HG03135 (cell line): Measurements from ENCODE around the gene CD74.
A peak's percentile ranks its signal among the peaks of the same experiment; 100 is the strongest.

Source experiments
- ATAC-seq: cut with Tn5 transposase; IDR thresholded peaks from one replicate; pipeline ENCODE4 v1.9.1; 2021; ENCODE audit warnings: mild to moderate bottlenecking, moderate library complexity; ENCODE audit not compliant: unreplicated experiment

Gene CD74

DNA sequence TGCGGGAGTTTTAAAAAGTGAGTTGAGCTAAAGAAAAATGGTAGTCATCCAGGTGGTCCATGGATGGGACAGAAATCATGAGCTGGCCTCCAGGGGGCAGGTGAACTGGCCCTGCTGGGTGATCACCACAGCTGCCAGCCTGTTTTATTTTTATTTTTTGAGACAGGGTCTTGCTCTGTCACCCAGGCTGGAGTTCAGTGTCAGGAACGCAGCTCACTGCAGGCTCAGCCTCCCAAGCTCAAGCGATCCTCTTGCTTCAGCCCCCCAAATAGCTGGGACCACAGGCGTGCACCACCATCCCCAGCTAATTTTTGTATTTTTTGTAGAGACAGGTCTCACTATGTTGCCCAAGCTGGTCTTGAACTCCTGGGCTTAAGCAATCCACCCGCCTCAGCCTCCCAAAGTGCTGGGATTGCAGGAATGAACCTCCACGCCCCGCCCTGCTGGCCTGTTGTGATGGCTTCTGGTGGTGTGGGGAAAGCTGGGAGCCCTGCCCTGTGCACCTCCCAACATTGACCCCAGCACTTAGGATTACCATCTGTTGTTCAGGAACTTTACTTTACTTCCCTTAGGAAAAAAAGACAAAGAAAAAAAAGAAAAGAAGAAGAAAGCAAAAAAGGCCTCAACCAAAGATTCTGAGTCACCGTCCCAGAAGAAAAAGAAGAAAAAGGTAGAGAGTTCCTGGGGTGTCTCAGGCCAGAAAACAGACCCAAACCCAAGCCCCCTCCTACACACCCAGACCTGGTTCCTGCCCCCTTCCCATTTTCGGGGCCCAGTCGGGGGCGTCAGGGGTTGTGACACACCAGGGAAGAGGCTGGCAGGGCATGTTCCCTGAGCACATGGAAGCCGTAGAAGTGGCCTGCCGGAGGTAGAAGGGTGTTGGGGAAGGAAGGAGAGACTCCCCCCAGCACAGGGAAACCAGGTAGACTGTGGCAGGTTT, 14.7 kb downstream of the CD74 start:
- ATAC-seq = no peak

DNA sequence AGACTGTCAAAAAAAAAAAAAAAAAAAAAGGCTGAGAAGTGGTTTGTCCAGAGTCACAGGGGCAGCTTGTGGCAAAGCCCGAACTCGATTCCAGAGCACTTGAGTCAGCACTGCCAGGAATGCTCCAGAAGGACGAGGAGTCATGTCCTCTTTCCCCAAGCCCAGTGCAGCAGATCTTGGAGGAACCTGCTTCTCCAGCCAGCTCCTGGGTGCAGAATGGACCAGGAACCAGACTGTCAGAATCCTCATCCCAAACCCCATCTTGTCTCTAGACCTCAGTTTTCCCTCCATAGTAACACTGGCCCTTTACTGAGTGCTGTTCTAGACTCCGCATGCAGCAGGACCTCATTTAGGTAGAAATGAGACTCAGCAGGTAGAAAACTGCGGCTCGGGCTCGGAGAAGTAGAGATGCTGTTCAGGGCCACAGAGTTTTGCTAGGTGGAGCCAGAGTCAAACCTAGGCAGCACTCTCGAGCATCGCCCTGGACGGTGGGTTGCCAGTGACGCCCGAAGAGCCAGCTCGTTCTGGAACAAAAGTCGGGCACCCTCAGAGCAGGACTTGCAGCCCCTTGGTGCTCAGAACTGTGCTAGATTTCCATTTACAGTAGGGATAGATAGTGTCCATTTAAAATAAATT, 15.4 kb downstream of the CD74 start:
- ATAC-seq = no peak

DNA sequence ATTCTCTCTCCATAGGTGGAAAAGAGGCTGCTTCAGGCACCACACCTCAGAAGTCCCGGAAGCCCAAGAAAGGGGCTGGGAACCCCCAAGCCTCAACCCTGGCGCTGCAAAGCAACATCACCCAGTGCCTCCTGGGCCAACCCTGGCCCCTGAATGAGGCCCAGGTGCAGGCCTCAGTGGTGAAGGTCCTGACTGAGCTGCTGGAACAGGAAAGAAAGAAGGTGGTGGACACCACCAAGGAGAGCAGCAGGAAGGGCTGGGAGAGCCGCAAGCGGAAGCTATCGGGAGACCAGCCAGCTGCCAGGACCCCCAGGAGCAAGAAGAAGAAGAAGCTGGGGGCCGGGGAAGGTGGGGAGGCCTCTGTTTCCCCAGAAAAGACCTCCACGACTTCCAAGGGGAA, 16.4 kb downstream of the CD74 start:
- ATAC-seq = no peak

DNA sequence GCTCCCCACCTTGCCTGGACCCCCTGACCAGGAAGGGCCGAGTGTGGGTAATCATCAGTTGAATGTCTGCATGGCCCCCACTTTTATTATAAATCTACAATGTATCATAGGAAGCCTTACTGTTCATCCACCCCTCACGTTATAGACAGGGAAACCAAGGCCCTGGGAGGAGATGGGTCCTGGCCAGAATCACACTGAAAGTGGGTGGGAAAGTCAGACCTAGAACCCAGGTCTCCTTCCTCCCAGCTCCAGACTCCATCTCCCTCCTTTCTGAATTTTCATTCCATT, 17.1 kb downstream of the CD74 start:
- no peak for ATAC-seq

DNA sequence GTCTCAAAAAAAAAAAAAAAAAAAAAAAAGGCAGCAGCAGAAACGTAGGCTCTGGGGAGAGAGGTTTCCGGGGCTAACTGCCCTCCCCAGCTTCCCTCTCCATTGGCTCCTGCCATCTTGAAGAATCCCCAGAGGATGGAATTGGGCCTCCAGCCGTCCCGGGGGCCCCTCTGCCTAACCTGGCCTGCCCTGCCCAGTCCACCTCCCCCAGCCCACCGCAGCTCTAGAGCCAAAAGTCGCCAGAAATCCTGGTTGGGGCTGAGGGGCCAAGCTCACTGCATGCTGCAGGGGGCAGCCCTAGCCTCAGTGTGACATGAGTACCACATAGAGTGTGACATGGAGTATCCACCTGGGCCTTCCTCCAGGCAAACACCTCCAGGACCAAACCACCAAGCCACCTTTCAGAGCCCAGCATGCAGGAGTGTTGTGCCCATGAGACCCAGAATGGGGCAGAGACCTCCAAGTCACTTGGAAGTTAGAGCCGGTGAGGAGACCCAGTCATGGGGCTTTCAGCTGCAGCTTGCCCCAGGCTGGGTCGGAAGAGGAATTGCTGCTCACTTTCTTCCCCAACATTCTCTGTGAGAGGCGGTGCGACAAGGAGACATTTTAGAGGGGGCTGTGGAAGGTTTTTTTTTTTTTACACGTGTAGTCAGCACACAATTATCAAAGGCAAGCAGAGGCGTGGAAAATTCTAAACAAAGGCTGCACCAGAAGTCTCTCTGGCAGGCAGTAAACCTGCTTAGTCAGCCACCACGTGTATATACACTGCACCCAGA, 17.6 kb downstream of the CD74 start:
- ATAC-seq = no peak

DNA sequence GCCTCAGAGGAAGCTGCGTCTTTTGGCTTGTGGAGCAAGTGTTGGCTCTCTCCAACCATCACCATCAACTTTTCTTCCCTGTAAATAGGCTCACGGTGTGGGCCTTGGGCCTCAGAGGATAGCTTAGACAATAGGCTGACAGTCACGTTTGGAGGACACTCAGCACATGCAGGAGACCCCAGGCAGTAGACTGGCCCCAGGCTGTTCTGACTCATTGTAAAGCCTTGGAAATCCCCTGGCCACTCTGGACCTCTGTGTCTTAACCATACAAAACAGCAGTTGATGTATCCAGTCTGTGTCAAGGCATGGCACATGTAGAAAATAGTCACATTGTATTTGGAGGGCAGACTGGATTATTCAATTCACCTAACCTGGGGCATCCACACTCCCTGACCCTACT, 18.6 kb downstream of the CD74 start:
- peak; percentile 41 for ATAC-seq

DNA sequence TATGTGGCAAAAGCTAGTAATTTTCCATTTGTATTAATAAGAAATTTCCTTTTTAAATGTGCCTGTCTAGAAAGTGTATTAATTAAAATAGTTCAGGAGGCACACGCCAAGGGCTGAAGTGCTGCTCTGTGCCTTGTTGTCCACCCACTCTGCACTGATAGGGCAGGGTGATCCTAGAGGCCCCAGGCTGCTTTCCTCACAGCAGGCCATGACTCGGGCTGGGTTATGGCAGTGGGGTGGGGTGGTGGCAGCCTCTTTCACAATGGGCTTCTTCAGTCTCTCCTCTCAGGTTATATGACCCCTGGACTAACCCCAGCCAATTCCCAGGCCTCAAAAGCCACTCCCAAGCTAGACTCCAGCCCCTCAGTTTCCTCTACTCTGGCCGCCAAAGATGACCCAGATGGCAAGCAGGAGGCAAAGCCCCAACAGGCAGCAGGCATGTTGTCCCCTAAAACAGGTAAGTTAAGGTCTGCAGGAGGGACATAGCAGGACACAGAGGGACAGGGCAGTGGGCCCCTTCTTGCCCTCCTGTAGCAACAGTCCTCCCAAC, 19.5 kb downstream of the CD74 start:
- no peak for ATAC-seq

DNA sequence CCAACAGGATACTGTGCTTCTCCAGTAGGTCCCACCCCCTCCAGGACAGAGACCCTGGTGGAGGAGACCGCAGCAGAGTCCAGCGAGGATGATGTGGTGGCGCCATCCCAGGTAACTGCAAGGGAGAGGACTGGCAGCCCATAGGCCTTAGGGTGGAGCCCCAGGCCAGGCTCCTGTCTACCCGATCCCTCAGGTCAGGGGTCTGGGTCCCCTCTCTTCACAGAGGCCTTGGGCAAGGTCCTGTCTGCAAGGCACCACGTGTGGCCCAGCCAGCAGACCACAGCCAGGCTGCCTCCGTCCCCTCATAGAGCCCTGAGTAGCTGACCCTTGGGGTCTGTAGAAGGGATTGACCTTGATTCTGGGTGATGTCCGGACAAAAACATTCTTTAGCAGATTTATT, 20.0 kb downstream of the CD74 start:
- no peak for ATAC-seq

DNA sequence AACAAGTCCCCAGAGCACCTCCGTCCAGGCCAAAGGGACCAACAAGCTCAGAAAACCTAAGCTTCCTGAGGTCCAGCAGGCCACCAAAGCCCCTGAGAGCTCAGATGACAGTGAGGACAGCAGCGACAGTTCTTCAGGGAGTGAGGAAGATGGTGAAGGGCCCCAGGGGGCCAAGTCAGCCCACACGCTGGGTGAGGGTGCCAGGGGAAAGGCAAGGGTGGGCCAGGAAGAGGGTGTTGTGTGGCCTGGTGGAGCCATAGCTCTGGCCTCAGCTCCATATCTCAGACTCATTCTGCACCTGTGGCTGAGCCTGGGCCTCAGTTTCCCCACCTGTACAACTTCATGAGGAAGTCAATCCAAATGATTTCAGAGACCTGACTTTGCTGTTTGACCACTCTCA, 20.7 kb downstream of the CD74 start:
- ATAC-seq = no peak

DNA sequence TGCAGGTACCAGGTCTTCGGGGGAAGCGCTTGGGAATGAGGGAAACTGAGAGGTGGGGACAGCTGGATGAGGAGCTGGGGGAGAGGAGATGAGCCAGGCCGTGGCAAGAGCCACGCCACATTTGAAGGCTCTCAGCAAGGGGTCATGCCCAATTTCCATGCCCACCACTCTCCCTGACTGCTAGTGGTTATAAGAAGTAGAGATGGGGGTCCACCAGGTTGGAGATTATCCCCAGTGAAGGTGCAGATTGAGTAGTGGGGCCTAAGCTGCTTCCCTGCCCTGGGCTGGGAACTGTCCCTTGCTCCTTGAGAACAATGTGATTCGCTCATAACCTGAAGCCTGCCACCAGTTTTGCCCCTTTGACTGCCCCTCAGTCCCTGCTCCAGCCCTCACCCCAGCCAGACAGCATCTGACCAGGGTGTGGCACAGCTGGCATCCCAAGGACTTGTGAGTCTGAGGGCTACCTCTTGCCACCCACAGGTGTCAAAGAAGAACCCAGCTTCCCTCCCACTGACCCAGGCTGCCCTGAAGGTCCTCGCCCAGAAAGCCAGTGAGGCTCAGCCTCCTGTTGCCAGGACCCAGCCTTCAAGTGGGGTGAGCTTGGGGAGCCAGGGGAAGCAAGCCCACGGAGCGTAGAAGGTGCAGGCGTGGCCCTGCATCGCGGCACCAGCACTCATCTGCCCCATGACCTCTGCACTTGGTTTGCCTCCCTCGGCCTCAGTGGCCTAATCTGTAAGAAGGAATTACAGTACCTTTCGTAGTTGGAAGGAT, 21.5 kb downstream of the CD74 start:
- ATAC-seq = no peak

DNA sequence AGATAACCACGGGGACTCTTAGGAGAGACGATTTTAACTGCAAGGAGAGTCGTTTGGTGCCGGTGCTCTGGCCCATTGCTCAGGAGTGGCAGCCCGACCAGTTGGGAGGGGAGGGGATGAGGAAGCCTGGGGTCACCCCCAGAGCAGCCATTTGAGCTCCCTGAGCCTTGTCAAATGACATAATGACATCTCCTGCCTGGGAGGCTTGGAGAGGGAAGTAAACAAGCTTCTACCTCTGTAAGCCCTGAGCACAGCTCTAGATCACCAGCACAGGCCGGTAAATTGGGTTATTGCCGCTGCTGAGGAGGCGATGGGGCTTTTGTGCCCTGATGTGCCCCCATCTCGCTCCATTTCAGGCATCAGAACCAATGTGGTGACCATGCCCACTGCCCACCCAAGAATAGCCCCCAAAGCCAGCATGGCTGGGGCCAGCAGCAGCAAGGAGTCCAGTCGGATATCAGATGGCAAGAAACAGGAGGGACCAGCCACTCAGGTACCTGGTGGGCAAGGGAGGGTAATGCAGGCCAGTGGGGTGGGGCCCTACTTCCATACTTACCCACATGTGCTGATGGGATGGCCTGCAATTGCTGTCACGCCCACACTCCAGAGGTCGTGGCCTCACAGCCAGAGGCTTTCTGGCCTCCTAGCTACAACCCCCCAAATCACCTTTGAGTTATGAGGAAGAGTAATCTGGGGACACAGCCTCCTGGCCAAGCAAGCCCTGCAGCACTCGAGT, 23.0 kb downstream of the CD74 start:
- no peak for ATAC-seq

DNA sequence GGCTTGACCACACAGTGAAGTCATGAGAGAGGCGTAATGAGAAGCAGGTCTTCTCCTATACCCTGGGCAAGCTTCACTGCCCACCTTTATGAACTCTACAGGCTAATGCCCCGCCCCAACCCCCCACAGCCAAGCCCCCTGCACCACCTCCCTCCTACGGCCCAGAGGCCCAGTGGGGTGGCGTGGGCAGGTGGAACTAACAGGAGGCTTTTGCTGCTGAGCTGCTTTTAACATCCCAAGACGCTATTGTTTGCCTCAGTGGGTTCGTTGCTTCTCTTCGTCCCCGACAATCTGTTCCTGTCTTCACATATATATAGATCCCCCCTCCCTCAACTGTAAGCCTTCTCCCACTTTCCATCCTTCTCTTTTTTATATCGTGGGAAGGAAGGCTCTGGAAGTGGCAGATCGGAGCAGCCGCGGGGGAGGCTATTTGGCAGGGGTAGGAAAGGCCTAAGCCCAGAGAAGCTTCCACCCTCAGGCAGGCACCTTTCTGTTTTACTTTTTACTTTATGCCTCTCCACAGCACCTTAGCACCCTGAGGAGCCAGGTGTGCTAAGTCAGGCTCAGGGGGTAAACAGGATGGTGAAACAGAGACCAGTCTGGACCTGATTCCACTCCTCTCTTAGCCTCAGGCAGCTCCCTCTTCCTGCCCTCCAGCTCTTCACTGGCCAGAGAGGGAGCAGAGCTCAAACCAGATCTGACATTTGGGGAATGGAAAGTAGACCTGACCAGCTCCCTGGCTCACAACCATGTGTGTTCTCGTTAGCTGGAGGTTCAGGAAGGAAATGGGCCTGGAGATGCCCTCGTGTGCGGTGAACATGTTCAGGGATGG, 26.5 kb downstream of the CD74 start:
- ATAC-seq = no peak

DNA sequence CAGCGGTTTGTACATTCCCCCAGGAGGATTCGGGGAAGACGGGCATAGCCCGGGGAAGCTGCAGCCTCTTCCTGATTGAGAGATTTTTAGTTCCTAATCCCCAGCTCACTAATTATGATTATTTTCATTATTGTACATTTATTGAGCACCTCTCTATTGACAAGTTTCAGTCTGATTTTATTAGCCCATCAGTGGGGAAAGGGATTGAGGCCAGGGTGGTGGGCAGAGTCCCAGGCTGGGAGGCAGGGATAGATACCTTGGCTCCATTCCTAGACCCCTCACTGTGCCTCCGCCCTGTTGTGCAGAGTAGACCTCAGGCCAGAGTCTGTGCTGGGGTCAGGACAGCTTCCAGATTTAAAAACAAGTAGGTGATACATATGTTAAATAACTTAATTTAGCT, 28.0 kb downstream of the CD74 start:
- ATAC-seq = no peak

DNA sequence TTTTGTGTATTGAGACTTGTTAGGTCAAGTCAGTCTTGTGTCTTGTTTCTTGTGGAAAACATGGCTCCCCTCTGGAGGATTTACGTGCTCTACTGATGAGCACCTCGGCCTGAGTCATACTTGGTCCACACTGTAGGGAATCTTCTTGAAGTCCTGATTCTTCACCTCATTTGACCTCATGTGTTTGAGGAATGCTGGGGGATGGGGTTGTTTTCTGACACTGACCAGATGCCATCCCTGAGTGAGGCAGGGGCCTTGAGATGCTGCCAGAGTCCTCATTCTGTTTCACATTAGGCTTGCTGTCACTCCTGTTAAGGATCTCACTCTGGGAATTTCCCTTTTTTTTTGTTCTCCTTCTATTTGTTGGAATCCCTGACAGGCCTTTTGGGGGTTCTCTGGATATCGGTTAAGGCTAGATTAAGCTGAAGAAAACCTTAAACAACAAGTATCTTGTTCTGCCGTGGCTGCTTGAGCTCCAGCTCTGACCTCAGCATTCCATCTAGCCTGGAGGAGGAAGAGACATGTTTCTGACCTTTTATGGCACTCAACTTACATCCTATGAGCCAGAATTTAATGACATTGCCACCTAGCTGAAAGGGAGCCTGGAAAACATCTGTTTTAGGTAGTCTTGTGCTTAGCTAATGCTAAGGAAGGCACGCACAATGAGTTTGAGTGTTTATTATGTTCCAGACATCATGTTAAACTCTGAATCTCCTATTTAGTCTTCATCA, 34.6 kb downstream of the CD74 start:
- no peak for ATAC-seq

DNA sequence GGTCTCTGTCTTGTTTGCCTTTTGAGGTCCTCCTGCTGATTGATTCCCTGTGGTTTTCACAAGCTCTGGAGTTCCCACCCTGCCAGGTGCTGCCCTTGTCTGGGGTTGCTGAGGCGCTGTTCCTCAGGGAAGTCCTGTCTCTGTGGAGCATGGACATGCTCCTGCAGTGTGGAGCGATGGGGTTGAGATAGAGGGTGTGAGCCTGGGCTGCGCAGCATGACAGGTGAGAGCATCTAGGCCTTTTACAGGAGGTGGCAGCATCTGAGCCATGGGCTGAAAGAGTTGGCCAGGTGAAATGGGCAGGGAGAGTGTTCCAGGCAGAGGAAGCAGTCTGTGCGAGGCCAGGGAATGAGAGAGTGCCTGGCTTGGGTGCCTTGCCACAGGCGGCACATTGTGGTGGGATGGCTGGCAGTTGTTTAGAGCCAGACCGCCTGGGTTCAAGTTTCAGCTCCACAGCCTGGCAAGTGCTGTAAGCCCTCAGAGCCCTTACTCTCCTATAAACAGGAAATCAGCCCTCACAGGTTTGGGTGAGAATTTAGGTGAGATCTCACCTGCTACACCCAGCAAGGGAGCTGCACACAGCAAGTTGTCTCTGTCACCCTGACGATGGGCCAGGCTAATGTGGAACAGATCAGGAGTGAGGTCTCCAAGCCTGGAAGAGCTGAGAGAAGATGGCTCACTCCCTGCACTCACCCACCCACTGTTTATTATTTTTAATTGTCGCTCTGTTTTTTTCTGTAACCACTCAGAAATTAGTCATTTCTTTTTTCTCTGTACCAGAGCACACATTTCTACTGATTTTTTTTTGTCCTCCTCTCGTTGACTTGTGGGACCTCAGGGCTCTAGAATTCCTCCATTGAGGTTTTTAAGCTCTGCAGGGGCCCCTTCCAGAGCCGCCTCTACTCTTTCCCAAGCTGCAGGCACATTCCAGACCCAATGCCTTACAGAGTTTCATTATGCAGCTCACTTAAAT, 35.6 kb downstream of the CD74 start:
- ATAC-seq = no peak

DNA sequence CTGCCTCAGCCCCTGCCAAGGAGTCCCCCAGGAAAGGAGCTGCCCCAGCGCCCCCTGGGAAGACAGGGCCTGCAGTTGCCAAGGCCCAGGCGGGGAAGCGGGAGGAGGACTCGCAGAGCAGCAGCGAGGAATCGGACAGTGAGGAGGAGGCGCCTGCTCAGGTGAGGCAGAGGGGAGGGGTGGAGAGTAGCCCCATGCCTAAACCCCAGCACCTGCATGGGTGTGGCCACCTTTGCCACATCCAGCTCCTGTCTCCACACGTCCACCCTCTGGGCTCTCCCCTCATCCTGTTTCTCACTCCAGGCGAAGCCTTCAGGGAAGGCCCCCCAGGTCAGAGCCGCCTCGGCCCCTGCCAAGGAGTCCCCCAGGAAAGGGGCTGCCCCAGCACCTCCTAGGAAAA, 38.1 kb downstream of the CD74 start:
- no peak for ATAC-seq

DNA sequence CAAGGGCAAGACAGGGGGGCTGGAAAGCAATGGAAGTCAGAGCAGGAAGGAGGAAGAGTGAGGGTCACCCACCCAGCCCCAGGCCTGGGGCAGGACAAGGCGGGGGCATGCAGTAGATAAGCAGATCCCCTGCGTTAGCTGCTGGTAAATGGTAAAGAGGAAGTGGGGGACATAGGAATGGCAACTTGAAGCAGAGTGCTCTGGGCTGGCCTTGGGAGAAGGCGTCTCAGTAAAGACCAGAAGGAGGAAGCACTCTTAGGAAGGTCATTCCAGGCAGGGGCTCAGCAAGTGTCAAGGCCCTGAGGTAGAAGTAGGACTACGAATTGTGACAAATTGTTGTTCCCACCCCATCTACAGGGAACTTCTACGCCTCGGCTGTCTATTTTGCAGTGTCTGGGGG, 40.1 kb downstream of the CD74 start:
- ATAC-seq = no peak
